GM12873 (cell line): ENCODE measurements around the gene PROM1.

Experiments used
- CTCF ChIP-seq: IDR thresholded peaks from 2 replicates; pipeline ENCODE4 v1.5.1; 2012; ENCODE audit warnings: low read depth, mild to moderate bottlenecking, moderate library complexity, low read length, control low read depth; ENCODE audit not compliant: insufficient read depth; ENCODE audit errors: missing control alignments

PROM1 gene

GRCh38 chr4:16088601-16089000 lies 4.8 kb upstream of the PROM1 start:
- no peak for TF ChIP-seq CTCF

- TF ChIP-seq CTCF: no peak
Observed at GRCh38 chr4:16085822-16086221, 2.0 kb upstream of the PROM1 start.

GRCh38 chr4:16082426-16083240 lies 1.2 kb downstream of the PROM1 start:
- TF ChIP-seq CTCF: no peak

GRCh38 chr4:16082041-16082425 lies 1.8 kb downstream of the PROM1 start:
- TF ChIP-seq CTCF: no peak

GRCh38 chr4:16079046-16079445 lies 4.8 kb downstream of the PROM1 start:
- no peak for TF ChIP-seq CTCF

GRCh38 chr4:16078195-16078760 lies 5.5 kb downstream of the PROM1 start:
- no peak for TF ChIP-seq CTCF

GRCh38 chr4:16077786-16078185 lies 6.0 kb downstream of the PROM1 start:
- TF ChIP-seq CTCF: no peak
